ENCODE measurements around the gene ATP8A2. TPM values are rescaled to one million over a fixed set of nuclear protein-coding genes. Genes with fewer than 3 reads are reported as not detected.

Gene ATP8A2
- total and polyA plus RNA-seq, 3 donors from 2014 or later = 14.2 to 38.3 (median 16.5) TPM

DNA sequence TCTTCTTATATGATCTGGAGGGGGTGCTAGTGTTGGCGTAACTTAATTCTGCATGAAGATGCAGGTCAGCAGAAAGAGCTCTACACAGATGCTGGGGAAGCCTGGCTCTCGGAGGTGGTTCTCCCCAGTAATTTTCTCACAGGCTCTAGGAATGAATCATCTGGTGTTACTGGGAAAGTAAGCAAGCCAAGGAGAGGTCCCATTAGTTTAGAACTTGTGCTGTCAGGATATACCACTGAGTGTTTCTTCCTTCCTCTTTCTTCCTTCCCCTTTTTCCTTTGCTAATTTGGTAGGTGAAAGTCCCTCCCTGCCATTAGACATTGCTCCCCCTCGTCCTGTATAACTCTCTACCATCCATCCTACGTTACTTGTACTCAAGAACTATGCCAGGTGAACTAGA, 68.3 kb downstream of the ATP8A2 start:
- DNase-seq = no peak
- Histone ChIP-seq H3K36me3 (ENCODE audit: low read depth, missing control alignments) (no peaks in the 10 kb centered on the region), H3K27me3 (no peaks in the 10 kb centered on the region), H3K4me3 (no peak overlapping the region), H3K27ac (no peak overlapping the region), H3K4me1 (peaks cover 3% of the 10 kb centered on the region), H3K9me3 (no peaks in the 10 kb centered on the region)
- WGBS, 2 donors = 76 to 77% methylated on average over 4 of the region's 4 CpGs
- no peak for TF ChIP-seq POLR2A (IDR thresholded peaks at IDR 0.05)
- TF ChIP-seq, protein P1, sequence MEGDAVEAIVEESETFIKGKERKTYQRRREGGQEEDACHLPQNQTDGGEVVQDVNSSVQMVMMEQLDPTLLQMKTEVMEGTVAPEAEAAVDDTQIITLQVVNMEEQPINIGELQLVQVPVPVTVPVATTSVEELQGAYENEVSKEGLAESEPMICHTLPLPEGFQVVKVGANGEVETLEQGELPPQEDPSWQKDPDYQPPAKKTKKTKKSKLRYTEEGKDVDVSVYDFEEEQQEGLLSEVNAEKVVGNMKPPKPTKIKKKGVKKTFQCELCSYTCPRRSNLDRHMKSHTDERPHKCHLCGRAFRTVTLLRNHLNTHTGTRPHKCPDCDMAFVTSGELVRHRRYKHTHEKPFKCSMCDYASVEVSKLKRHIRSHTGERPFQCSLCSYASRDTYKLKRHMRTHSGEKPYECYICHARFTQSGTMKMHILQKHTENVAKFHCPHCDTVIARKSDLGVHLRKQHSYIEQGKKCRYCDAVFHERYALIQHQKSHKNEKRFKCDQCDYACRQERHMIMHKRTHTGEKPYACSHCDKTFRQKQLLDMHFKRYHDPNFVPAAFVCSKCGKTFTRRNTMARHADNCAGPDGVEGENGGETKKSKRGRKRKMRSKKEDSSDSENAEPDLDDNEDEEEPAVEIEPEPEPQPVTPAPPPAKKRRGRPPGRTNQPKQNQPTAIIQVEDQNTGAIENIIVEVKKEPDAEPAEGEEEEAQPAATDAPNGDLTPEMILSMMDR (IDR thresholded peaks at IDR 0.05) = no peak
- intact Hi-C loops (cut with DNase I; ENCODE audit: low total_unique reads) = no loop called here

DNA sequence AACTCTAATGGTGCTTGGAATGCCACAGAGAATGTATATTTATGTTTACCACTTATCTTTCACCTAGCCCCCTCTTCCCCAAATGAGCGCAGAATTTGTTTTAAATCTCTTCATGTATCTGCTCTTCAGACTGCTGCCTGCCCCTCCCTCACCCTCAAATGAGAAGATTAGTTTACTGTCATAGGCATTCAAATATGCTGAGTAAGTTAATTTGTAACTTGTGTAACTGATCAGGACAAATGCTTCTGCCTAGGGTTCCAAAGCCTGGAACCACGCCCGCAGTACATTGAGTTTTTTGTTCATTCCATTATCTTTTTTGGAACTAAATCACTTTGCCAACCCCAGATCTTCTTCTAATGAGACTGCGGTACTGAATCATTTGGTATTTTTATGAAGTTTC, 74.5 kb downstream of the ATP8A2 start:
- WGBS, 2 donors = 66 to 74% methylated on average over 4 of the region's 4 CpGs
- Histone ChIP-seq H3K4me1 (no peaks in the 10 kb centered on the region), H3K9me3 (no peaks in the 10 kb centered on the region), H3K36me3 (ENCODE audit: low read depth, missing control alignments) (no peaks in the 10 kb centered on the region), H3K27me3 (no peaks in the 10 kb centered on the region), H3K27ac (no peak overlapping the region), H3K4me3 (no peak overlapping the region)
- no peak for DNase-seq
- TF ChIP-seq, protein P1 (IDR thresholded peaks at IDR 0.05) = no peak
- no peak for TF ChIP-seq POLR2A (IDR thresholded peaks at IDR 0.05)
- intact Hi-C loops (cut with DNase I; ENCODE audit: low total_unique reads) = no loop called here

DNA sequence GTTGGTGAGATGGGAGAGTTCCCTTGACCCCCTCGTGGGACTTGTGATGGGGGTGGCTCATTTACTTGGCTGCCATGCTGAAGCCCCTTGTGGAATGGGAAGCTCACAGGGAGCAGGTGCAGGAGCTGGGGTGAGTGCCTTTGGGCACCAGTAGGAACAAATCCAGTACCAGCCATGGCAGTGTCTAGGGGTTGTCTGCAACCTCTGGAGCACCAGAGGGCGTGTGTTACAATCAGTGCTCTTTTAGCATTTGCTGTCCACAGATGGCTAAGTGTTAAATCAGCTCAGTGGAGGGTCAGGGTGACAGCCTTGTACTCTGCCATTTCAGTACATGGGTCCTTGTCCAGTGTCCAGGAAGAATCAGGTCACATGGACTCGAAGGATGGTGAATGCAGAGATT, 75.6 kb downstream of the ATP8A2 start:
- Histone ChIP-seq H3K4me3 (no peak overlapping the region), H3K36me3 (ENCODE audit: low read depth, missing control alignments) (no peaks in the 10 kb centered on the region), H3K4me1 (no peaks in the 10 kb centered on the region), H3K9me3 (no peaks in the 10 kb centered on the region), H3K27ac (no peak overlapping the region), H3K27me3 (no peaks in the 10 kb centered on the region)
- intact Hi-C loops (cut with DNase I; ENCODE audit: low total_unique reads) = no loop called here
- DNase-seq = no peak
- 82 to 84% methylated on average over 2 to 3 of the region's 3 CpGs for WGBS, 2 donors
- no peak for TF ChIP-seq POLR2A (IDR thresholded peaks at IDR 0.05)

DNA sequence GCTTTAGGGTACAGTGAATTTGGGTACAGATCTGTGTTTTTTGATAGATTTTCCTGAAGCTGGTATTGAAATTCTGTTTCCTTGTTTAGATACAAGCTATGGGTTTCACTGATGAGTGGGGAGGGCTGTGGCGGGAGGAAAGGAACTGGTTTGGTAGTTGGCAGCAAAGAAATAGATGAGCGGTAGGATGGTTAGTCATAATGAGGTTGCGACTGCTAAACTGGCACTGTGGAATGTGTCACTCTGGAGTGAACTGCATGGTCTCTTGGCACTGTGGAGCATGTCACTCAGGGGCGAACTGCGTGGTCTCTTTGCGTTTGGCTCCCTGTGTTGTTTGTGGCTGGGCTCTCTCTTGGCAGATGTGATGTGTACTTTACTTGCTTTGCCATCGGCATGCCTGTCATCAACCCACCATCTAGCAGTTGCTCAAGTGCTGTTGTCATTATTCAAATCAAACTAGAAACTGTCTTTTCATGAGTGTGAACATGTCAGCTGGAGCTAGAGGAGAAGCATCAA, 82.1 kb downstream of the ATP8A2 start:
- intact Hi-C loops (cut with DNase I; ENCODE audit: low total_unique reads) = no loop called here
- 83 to 91% methylated on average over 6 to 7 of the region's 7 CpGs for WGBS, 2 donors
- no peaks in the 10 kb centered on the region for H3K27me3 ChIP-seq

DNA sequence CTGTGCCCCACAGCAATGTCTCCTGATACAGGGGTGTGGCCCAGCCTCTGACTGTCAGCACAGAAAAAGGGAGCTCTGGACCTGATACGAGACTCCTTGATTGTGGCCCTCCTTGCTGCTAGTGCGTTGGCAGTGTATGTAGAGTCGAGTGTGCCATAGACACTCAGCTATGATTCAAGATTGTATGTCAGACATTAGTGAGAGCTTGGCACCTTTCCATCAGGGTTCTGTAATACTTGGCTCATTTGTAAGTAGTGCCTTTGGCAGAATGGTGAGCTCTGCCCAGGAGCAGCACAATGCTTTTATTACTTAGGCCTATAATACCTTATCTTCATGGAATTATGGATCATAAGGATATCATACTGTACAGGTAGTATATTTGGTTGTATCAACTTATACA, 83.4 kb downstream of the ATP8A2 start:
- intact Hi-C loops (cut with DNase I; ENCODE audit: low total_unique reads) = no loop called here
- H3K4me1 ChIP-seq = no peaks in the 10 kb centered on the region
- no peak overlapping the region for H3K4me3 ChIP-seq
- no peak overlapping the region for H3K27ac ChIP-seq
- TF ChIP-seq POLR2A (IDR thresholded peaks at IDR 0.05) = no peak
- TF ChIP-seq, protein P1 (IDR thresholded peaks at IDR 0.05) = no peak
- H3K9me3 ChIP-seq = no peaks in the 10 kb centered on the region
- no peaks in the 10 kb centered on the region for H3K27me3 ChIP-seq
- no peak for DNase-seq
- H3K36me3 ChIP-seq (ENCODE audit: low read depth, missing control alignments) = no peaks in the 10 kb centered on the region
- 78 to 89% methylated on average over 3 of the region's 3 CpGs for WGBS, 2 donors

More for the DNA sequence above, 82.1 kb downstream of the ATP8A2 start:
- DNase-seq = no peak
- Histone ChIP-seq H3K27ac (no peak overlapping the region), H3K9me3 (no peaks in the 10 kb centered on the region), H3K4me1 (no peaks in the 10 kb centered on the region), H3K36me3 (ENCODE audit: low read depth, missing control alignments) (no peaks in the 10 kb centered on the region), H3K4me3 (no peak overlapping the region)
- TF ChIP-seq, protein P1 (IDR thresholded peaks at IDR 0.05) = no peak
- TF ChIP-seq POLR2A (IDR thresholded peaks at IDR 0.05) = no peak

Measured in testis (tissue), 3 donors.